OCI-LY1 (cell line): ENCODE results near the gene SCAMP3.
"Not testable (repeated sequence)": the region's sequence is repeated elsewhere in the genome, so short reads cannot be mapped to it uniquely, and the experiment has no call there.

ENCODE experiments used
- H2AFZ ChIP-seq: fragments of 200-600 bp; sonication (generic), shearing (Covaris generic); 2 replicates; pipeline ENCODE4 v1.6.0; 2014; ENCODE audit warnings: antibody characterized with exemption, mild to moderate bottlenecking, low read length
- H3F3A ChIP-seq: fragments of 200-600 bp; sonication (generic), shearing (Covaris generic); 2 replicates; pipeline ENCODE4 v1.6.0; 2014; ENCODE audit warnings: mild to moderate bottlenecking, antibody characterized with exemption, low read length, moderate library complexity; ENCODE audit not compliant: insufficient read depth
- H3K27ac ChIP-seq: fragments of 200-600 bp; sonication (generic); 2 replicates; pipeline ENCODE4 v1.5.1; 2014; ENCODE audit warnings: low read length, mixed run types, mild to moderate bottlenecking, low read depth; ENCODE audit not compliant: poor library complexity, severe bottlenecking
- H3K27me3 ChIP-seq: fragments of 200-600 bp; sonication (generic); 2 replicates; pipeline ENCODE4 v1.6.0; 2014; ENCODE audit warnings: antibody characterized with exemption, mild to moderate bottlenecking, low read length, moderate library complexity; ENCODE audit not compliant: insufficient read depth
- H3K36me3 ChIP-seq: fragments of 200-600 bp; sonication (generic); 2 replicates; pipeline ENCODE4 v1.6.1; 2014; ENCODE audit warnings: mild to moderate bottlenecking, antibody characterized with exemption, low read length, moderate library complexity, mixed read lengths; ENCODE audit not compliant: insufficient read depth
- H3K4me1 ChIP-seq: fragments of 200-600 bp; sonication (generic); 2 replicates; pipeline ENCODE4 v1.5.1; 2014; ENCODE audit warnings: mild to moderate bottlenecking, low read length, moderate library complexity; ENCODE audit not compliant: insufficient read depth, severe bottlenecking
- H3K4me2 ChIP-seq: fragments of 200-600 bp; sonication (generic), shearing (Covaris generic); 2 replicates; pipeline ENCODE4 v1.6.1; 2014; ENCODE audit warnings: low read length
- H3K4me3 ChIP-seq: fragments of 200-600 bp; sonication (generic); 2 replicates; pipeline ENCODE4 v1.5.1; 2014; ENCODE audit warnings: low read length, low read depth, mild to moderate bottlenecking, mixed read lengths; ENCODE audit not compliant: poor library complexity, severe bottlenecking
- H3K79me2 ChIP-seq: fragments of 200-600 bp; shearing (Covaris generic); 2 replicates; pipeline ENCODE4 v1.6.1; 2016; ENCODE audit warnings: mixed run types, low read length, mixed read lengths; ENCODE audit not compliant: insufficient read depth
- H3K9ac ChIP-seq: fragments of 200-600 bp; sonication (generic), shearing (Covaris generic); 2 replicates; pipeline ENCODE4 v1.6.1; 2014; ENCODE audit warnings: mild to moderate bottlenecking, low read length, mixed read lengths
- H3K9me2 ChIP-seq: fragments of 200-600 bp; sonication (generic), shearing (Covaris generic); 2 replicates; pipeline ENCODE4 v1.6.1; 2014; ENCODE audit warnings: low read depth, mild to moderate bottlenecking, low read length, mixed read lengths
- H3K9me3 ChIP-seq: fragments of 200-600 bp; shearing (Covaris generic); 2 replicates; pipeline ENCODE4 v1.6.1; 2014; ENCODE audit warnings: low read length, mixed read lengths
- H4K20me1 ChIP-seq: fragments of 200-600 bp; sonication (generic), shearing (Covaris generic); 2 replicates; pipeline ENCODE4 v1.6.0; 2016; ENCODE audit warnings: mild to moderate bottlenecking, low read length; ENCODE audit not compliant: insufficient read depth
- CTCF ChIP-seq: fragments of 200-600 bp; sonication (generic), shearing (Covaris generic); IDR thresholded peaks from 2 replicates; pipeline ENCODE4 v1.5.1; 2017; ENCODE audit warnings: mild to moderate bottlenecking, antibody characterized with exemption, low read length, moderate library complexity, mixed read lengths
- EZH2 ChIP-seq: fragments of 200-600 bp; sonication (generic), shearing (Covaris generic); IDR thresholded peaks from 2 replicates; pipeline ENCODE4 v1.8.0; 2017; ENCODE audit warnings: borderline replicate concordance, mixed run types, mild to moderate bottlenecking, antibody characterized with exemption, low read length, moderate library complexity, mixed read lengths

The SCAMP3 gene

DNA sequence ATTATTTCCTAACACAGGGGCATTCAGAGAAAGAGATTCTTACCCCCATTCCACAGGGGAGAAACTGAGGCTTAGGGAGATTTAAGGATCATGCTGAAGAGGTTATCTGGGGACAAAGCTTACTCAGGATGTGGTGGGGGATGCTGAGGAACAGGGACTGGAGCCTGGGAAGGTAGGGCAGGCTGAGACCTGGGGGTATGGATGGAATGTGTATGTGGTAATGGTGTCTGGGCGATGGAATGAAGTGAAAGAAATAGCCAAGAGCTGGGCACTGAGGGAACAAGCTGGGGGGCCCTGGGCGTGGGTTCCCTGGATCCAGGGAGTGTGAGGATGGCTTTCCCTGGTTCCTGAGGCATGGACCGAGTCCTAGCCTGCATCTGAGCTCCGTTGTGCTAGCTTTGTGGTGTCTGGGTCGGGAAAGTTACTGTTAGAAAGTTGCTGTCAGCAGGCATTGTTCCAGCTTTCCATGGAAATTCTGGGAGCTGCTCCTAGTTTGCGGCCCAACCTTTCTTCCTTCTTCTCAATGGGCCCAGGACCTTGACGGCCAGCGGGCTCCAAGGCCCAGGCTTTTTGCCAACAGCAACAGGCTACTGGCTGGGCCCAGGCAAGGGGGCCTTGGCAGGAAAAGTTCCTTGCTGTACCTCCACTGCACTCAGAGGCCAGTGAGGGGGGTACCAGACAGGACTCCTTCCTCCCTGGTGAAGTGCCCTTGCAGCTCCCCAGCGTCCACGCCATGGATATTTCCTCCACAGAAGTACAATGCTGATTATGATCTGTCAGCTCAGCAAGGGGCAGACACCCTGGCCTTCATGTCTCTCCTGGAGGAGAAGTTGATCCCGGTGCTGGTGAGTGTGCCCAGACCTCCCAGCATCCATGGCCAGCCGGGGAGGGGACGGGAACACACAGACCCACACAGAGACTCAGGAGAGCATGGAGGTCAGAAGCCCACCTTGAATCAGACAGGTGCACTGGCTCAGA is 29.9 kb downstream of the SCAMP3 start:
- H2AFZ ChIP-seq, H3K9ac ChIP-seq, H3K4me2 ChIP-seq, H3K4me3 ChIP-seq, H3K27ac ChIP-seq, H3K9me2 ChIP-seq, H3K27me3 ChIP-seq, H3K9me3 ChIP-seq, H4K20me1 ChIP-seq, H3K79me2 ChIP-seq, H3F3A ChIP-seq: not testable (repeated sequence)
- Histone ChIP-seq H3K36me3 (peaks cover 17% of the 10 kb centered on the region), H3K4me1 (peaks cover 12% of the 10 kb centered on the region)

- not testable (repeated sequence) for H4K20me1 ChIP-seq, H3K36me3 ChIP-seq, H3K27me3 ChIP-seq, H2AFZ ChIP-seq, H3K9me2 ChIP-seq, H3K9ac ChIP-seq, H3K9me3 ChIP-seq, H3K4me3 ChIP-seq, H3F3A ChIP-seq, H3K27ac ChIP-seq, H3K4me2 ChIP-seq, H3K79me2 ChIP-seq
- H3K4me1 ChIP-seq: peaks cover 17% of the 10 kb centered on the region
Measured at GRCh38 chr1:155231302-155231701, 30.9 kb downstream of the SCAMP3 start.

DNA sequence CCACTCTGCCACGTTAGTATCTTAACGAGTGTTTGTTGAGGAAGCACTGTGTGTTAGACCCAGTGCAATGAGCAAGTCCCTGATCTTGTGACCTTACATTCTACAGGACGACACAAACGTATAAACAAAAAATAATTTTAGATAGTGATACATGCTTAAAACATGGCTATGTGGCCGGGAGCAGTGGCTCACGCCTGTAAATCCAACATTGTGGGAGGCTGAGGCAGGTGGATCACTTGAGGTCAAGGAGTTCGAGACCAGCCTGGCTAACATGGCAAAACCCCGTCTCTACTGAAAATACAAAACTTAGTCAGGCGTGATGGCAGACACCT is 34.1 kb downstream of the SCAMP3 start:
- Histone ChIP-seq H3K4me3 (peak overlapping the region; percentile 93), H3K36me3 (no peaks in the 10 kb centered on the region), H3F3A (peaks cover 14% of the 10 kb centered on the region), H3K27me3 (no peaks in the 10 kb centered on the region), H3K79me2 (no peaks in the 10 kb centered on the region), H3K4me1 (peaks cover 49% of the 10 kb centered on the region), H3K27ac (peak overlapping the region; percentile 80), H3K9ac (peak overlapping the region; percentile 92), H4K20me1 (no peaks in the 10 kb centered on the region), H3K9me2 (no peaks in the 10 kb centered on the region), H2AFZ (no peak overlapping the region), H3K9me3 (no peaks in the 10 kb centered on the region), H3K4me2 (peak overlapping the region; percentile 95)
- TF ChIP-seq EZH2: no peak
- no peak for TF ChIP-seq CTCF

- Histone ChIP-seq H3K4me1 (peaks cover 55% of the 10 kb centered on the region), H3K36me3 (no peaks in the 10 kb centered on the region), H3K4me2 (peak overlapping the region; percentile 96), H3K9ac (peak overlapping the region; percentile 97), H3K79me2 (no peaks in the 10 kb centered on the region), H3K27ac (peak overlapping the region; percentile 94), H3K4me3 (peak overlapping the region; percentile 93), H4K20me1 (no peaks in the 10 kb centered on the region), H3K9me2 (no peaks in the 10 kb centered on the region), H3K27me3 (no peaks in the 10 kb centered on the region), H2AFZ (no peak overlapping the region), H3K9me3 (no peaks in the 10 kb centered on the region), H3F3A (peaks cover 14% of the 10 kb centered on the region)
- no peak; the same call in 1 of the 2 replicates for TF ChIP-seq CTCF
Measured at GRCh38 chr1:155227261-155228095, 34.7 kb downstream of the SCAMP3 start.
